ENCODE data around the gene RSRC1.
"Not testable (repeated sequence)": the region's sequence is repeated elsewhere in the genome, so short reads cannot be mapped to it uniquely, and the experiment has no call there.

The RSRC1 gene

GRCh38 chr3:158101335-158102241 lies 8.3 kb upstream of the RSRC1 start:
- DNase-seq, result no peak

- no peak for DNase-seq
Measured at GRCh38 chr3:158102242-158103080, 7.4 kb upstream of the RSRC1 start.

GRCh38 chr3:158103081-158103886 lies 6.6 kb upstream of the RSRC1 start:
- no peak for DNase-seq

- DNase-seq, result no peak
Measured at GRCh38 chr3:158103887-158104327, 6.0 kb upstream of the RSRC1 start.

- no peak for DNase-seq
Measured at GRCh38 chr3:158104431-158104921, 5.4 kb upstream of the RSRC1 start.

GRCh38 chr3:158105119-158105709 lies 4.7 kb upstream of the RSRC1 start:
- DNase-seq, result no peak

- DNase-seq, result no peak
Measured at GRCh38 chr3:158105710-158106253, 4.1 kb upstream of the RSRC1 start.

GRCh38 chr3:158106766-158107471 lies 3.0 kb upstream of the RSRC1 start:
- no peak for DNase-seq

- DNase-seq, result no peak
Measured at GRCh38 chr3:158107605-158108444, 2.1 kb upstream of the RSRC1 start.

- DNase-seq, result no peak
Measured at GRCh38 chr3:158108445-158108985, 1.4 kb upstream of the RSRC1 start.

GRCh38 chr3:158109295-158109803 lies 540 bp upstream of the RSRC1 start:
- DNase-seq, result no peak

GRCh38 chr3:158110658-158111018 lies 749 bp downstream of the RSRC1 start:
- peak; percentile 50 for DNase-seq

GRCh38 chr3:158111861-158112260 lies 2.0 kb downstream of the RSRC1 start:
- DNase-seq, result no peak

- DNase-seq, result not testable (repeated sequence)
Measured at GRCh38 chr3:158113595-158113994, 3.7 kb downstream of the RSRC1 start.

- no peak for DNase-seq
Measured at GRCh38 chr3:158120330-158120729, 10.4 kb downstream of the RSRC1 start.

- no peak for DNase-seq
Measured at GRCh38 chr3:158121295-158121694, 11.4 kb downstream of the RSRC1 start.

GRCh38 chr3:158122721-158123120 lies 12.8 kb downstream of the RSRC1 start:
- DNase-seq, result not testable (repeated sequence)

- DNase-seq, result no peak
Measured at GRCh38 chr3:158127250-158128219, 17.6 kb downstream of the RSRC1 start.

- DNase-seq, result no peak
Measured at GRCh38 chr3:158128755-158129154, 18.9 kb downstream of the RSRC1 start.
